ENCODE measurements around the gene REEP1. TPM values are rescaled to one million over a fixed set of nuclear protein-coding genes. Genes with fewer than 3 reads are reported as not detected.
A peak's percentile ranks its signal among the peaks of the same experiment; 100 is the strongest.

Gene REEP1
- total and polyA plus RNA-seq, 9 of the 15 experiments (the other 6 are each of a cell fraction or from before 2014, with no cell fraction given) = 0.11 to 0.67 (median 0.13) TPM

GRCh38 chr2:86195808-86196387 lies 141.5 kb downstream of the REEP1 start:
- in situ Hi-C loops (cut with MboI) = no loop called here
- POLR2A ChIA-PET = interaction anchor here (0.6 to 13.6 kb wide), 19 partner anchors 9 to 600 kb away, joined by 3 to 134 read pairs (median 5); partner anchors contain the start of gene KDM3A
- Histone ChIP-seq H3K4me2 (ENCODE audit: insufficient read depth, low read length) (peak overlapping the region; percentile 98), H3K4me3 (peak overlapping the region; percentile 79), H2AFZ (ENCODE audit: low read depth, low read length) (0 out of 2 replicates have a peak overlapping the region, but pooled peaks have one; percentile 15), H3K9ac (ENCODE audit: insufficient read depth in 1 of 2, low read depth in 2 of 2, low read length in 2 of 2) (peak overlapping the region; percentile 96 to 97), H3K9me3 (replicated peaks; ENCODE audit: control insufficient read depth, insufficient read depth, low read depth, low read length) (no peaks in the 10 kb centered on the region), H3K27me3 (ENCODE audit: control insufficient read depth in 2 of 2, insufficient read depth in 2 of 2, low read length in 2 of 2) (no peaks in the 10 kb centered on the region), H3K9me1 (ENCODE audit: control insufficient read depth, insufficient read depth, low read length) (no peaks in the 10 kb centered on the region), H3K36me3 (ENCODE audit: control insufficient read depth, insufficient read depth, low read length) (peaks cover 23% of the 10 kb centered on the region), H3K27ac (ENCODE audit: extremely low read depth, low read depth, low read length) (peak overlapping the region; percentile 98), H3K4me1 (replicated peaks in 1 of 2; ENCODE audit: control insufficient read depth in 2 of 2, insufficient read depth in 2 of 2, low read length in 2 of 2) (peaks cover 17 to 32% of the 10 kb centered on the region in 2 experiments), H3K79me2 (ENCODE audit: control insufficient read depth, insufficient read depth, low read length) (peaks cover 81% of the 10 kb centered on the region), H4K20me1 (replicated peaks; ENCODE audit: control insufficient read depth, insufficient read depth, low read length) (no peaks in the 10 kb centered on the region)
- 2% methylated on average over 22 of the region's 23 CpGs for WGBS (ENCODE audit: insufficient coverage, low coverage, missing lambda C conversion rate)
- TSS peak; percentile 61 for BruUV-seq (replicated peaks)
- CTCF ChIA-PET (ENCODE audit: low intra/inter-chr PET ratio) = no interaction called here
- DNase-seq (ENCODE audit: extremely low read depth in 1 of 4, low spot score in 3 of 4) (no peak), ATAC-seq (peak; percentile 1; the same call in 2 of the 3 replicates), FAIRE-seq (no peak)
- intact Hi-C loops (cut with micrococcal nuclease) = no loop called here
- TF ChIP-seq JUND (IDR thresholded peaks at IDR 0.05; ENCODE audit: borderline replicate concordance, low read depth, low read length) (no peak), JUND (tag; IDR thresholded peaks at IDR 0.05; ENCODE audit: borderline replicate concordance, low read depth, low read length) (no peak; the same call in 2 of the 3 replicates), POLR2AphosphoS5 (IDR thresholded peaks at IDR 0.05; ENCODE audit: control insufficient read depth, insufficient read depth, low read depth, low read length) (peak; percentile 4; the same call in 1 of the 2 replicates), SMARCA5 (IDR thresholded peaks at IDR 0.05) (0 out of 2 replicates have a peak, but pooled peaks have one; percentile 47), ZC3H11A (IDR thresholded peaks at IDR 0.05; ENCODE audit: low read depth, low read length) (no peak), ZNF121 (CRISPR knock-in tag; conservative IDR thresholded peaks at IDR 0.05) (peak; percentile 92), NFATC3 (IDR thresholded peaks at IDR 0.05) (no peak), TEAD2 (tag; IDR thresholded peaks at IDR 0.05) (0 out of 2 replicates have a peak, but pooled peaks have one; percentile 23), MLLT1 (IDR thresholded peaks at IDR 0.05) (0 out of 4 replicates have a peak, but pooled peaks of 1 of the 2 experiments have one; percentile 16), HDAC2 (IDR thresholded peaks at IDR 0.05) (peak; percentile 22; the same call in 1 of the 2 replicates), RBBP5 (IDR thresholded peaks at IDR 0.05; ENCODE audit: borderline replicate concordance, insufficient read depth, low read length, poor library complexity, severe bottlenecking) (no peak), MTA3 (IDR thresholded peaks at IDR 0.05; ENCODE audit: borderline replicate concordance) (peak; percentile 40; the same call in 1 of the 2 replicates), SAP30 (IDR thresholded peaks at IDR 0.05; ENCODE audit: borderline replicate concordance, insufficient read depth, low read depth, low read length, poor library complexity, severe bottlenecking) (peak; percentile 74), ZNF79 (CRISPR knock-in tag; IDR thresholded peaks at IDR 0.05; ENCODE audit: low read depth) (no peak), KAT8 (IDR thresholded peaks at IDR 0.05; ENCODE audit: low read depth) (no peak), IRF2 (CRISPR knock-in tag; IDR thresholded peaks at IDR 0.05) (no peak), ARNT (IDR thresholded peaks at IDR 0.05) (0 out of 4 replicates have a peak, but pooled peaks of 1 of the 2 experiments have one; percentile 34), ZNF764 (CRISPR knock-in tag; IDR thresholded peaks at IDR 0.05; ENCODE audit: low read depth) (no peak), SMARCA4 (IDR thresholded peaks at IDR 0.05) (0 out of 2 replicates have a peak, but pooled peaks have one; percentile 45)
- TF ChIP-seq, protein P1, sequence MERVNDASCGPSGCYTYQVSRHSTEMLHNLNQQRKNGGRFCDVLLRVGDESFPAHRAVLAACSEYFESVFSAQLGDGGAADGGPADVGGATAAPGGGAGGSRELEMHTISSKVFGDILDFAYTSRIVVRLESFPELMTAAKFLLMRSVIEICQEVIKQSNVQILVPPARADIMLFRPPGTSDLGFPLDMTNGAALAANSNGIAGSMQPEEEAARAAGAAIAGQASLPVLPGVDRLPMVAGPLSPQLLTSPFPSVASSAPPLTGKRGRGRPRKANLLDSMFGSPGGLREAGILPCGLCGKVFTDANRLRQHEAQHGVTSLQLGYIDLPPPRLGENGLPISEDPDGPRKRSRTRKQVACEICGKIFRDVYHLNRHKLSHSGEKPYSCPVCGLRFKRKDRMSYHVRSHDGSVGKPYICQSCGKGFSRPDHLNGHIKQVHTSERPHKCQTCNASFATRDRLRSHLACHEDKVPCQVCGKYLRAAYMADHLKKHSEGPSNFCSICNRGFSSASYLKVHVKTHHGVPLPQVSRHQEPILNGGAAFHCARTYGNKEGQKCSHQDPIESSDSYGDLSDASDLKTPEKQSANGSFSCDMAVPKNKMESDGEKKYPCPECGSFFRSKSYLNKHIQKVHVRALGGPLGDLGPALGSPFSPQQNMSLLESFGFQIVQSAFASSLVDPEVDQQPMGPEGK (CRISPR knock-in tag; IDR thresholded peaks at IDR 0.05; ENCODE audit: borderline replicate concordance) = 0 out of 2 replicates have a peak, but pooled peaks have one; percentile 62
